Fibroblast of skin of right biceps (primary cell): ENCODE results near the gene ACSS1.
A peak's percentile ranks its signal among the peaks of the same experiment; 100 is the strongest.

Experiments
- DNase-seq: peaks from one replicate; pipeline ENCODE4 v3.0.0-alpha.2; 2013

ACSS1 gene

DNA sequence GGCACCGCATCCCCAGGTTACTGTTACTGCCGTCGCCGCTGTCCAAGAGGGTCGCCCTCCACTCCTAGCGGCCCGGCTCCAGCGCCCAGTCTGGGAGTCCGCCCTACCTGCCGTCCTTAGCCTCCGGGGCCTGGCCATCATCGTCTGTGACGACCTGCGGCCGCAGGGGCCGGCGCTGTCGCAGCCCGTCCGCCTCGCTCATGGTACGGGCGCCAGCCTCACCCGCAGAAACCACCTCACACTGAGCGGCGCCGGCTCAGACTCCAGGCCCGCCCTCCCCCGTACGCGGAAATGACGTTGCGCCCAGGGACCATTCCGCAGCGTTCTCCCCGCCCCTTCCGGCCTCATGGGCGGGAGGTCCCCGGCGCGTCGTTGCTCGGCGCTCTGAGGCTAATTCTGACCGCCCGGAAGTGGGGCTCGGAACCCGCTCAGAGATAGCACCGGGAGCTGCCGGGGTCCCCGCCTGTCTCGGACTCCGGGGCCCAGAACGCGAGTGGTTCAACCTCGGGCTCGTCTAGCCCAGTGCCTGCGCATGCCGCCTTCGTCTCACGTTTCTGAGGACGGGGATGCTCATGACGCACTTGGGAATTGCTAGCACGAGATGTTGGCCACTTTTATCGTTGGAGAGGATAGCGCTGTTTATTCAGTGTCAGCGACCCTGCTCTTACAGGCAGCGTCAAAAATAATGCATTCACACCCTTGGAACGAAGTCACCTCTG lies 65.3 kb downstream of the ACSS1 start, which contains the start of gene APMAP:
TSS of gene APMAP (minus strand) at position 265 of the 719 bp plus-strand sequence. CDS start at position 202, 63 bp downstream.
- peak; percentile 93 for DNase-seq

DNA sequence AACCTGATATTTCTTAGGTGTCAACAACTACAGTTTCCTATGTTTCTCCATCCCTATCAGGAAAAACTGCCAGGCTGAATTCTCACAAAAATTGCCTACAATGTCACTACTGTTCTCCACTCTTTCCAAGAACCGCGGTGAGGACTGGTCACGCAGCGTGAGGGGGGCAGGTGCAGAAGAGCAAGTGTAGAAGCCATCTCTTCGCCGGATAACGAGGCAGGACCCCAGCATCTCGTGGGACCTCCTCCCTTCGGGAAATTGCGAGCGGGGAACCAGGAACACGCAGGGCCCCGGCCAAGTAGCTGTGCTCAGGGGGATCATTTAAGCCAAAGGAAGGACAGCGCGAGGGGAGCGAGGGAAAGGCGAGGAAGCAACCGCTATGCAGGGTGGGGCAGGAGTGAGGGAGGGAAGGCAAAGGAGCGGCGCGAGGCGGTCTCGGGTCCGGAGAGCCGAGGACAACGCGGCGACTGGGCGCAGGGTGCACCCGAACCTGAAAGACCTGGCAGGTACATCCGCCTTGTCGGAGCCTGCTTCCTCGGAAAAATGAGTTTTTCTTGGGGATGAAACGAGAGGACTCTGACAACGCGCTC lies 65.9 kb downstream of the ACSS1 start:
- DNase-seq: peak; percentile 5

DNA sequence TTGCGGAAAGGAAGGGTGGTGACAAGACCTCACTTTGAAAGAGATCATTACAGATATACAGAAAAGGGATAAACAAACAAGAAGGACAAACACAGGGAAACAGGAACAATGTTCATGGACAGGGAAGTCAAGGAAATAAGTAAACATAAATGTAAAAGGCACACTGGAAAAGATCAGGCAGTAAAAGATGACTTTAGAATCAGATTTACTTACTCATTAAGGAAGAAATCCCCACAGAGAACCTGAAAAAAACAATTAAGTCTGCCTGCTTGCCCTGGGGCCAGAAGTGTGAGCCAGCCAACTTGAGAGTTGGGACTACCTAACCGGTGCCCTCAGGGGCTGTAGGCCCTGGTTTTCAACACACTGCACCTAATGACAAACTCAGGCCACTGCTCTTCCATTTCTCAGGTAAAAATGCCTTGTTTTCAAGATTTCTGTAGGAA lies 67.1 kb downstream of the ACSS1 start:
- DNase-seq: no peak

DNA sequence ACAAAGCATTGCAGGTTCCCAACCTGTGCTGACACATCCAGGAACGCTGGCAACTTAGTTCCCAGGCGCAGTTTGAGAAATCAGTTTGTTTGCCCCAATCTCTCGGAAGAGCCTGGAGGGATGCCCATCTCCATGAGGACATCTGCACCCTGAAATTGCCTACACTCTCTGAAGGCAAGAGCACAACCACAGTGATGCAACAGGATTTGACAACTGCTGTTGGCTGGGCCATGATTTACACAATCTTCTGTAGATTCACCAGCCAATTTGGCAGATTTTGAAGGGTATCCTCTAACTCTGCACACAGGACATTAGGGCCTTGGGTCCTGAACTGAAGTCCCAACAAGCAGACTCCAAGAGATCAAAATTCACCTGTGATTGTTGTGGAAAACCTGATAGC lies 68.8 kb downstream of the ACSS1 start:
- no peak for DNase-seq

DNA sequence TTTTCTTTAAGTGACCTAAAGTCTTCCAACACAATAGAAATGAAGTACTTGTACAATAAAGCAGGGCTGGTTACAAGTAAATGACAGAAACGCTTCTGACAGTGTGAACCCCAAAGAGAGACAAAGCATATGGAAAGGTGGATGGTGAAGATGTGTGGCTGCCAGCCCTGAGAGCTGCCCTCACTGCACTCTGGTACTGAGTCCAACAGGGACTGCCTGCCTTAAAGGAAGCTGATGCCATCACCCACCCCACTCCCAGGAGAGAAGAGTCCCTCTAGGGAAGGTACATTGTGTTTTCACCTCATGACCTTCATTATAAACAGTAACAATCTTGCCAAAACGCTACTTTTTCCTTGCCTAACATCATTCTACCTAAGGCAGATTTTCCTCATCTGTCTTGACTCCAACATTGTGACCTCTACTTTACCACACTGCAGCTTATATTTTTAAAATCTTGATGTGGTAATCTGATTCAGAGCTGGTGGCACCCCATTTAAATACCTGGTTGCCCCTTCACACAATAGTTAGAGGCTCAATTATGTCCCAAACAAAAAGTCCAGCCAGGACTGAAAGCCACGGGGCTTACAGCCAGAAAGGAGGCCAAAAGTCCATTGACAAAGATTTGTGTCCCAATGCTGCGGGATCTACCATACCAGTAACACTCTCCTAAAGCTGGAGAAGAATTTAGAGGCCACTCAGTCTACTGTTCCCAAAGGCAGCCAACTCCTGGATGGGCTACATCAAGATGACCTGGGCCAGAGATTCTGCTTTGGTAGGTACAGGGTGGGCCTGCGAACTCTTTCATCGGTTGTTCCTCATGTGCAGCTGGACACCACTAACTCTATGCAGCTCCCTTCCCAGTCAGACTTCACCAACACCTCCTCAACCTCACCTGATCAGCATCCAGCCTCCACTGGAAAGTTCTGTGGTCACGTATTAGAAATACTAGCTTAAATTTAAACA lies 69.8 kb downstream of the ACSS1 start:
- DNase-seq: no peak

DNA sequence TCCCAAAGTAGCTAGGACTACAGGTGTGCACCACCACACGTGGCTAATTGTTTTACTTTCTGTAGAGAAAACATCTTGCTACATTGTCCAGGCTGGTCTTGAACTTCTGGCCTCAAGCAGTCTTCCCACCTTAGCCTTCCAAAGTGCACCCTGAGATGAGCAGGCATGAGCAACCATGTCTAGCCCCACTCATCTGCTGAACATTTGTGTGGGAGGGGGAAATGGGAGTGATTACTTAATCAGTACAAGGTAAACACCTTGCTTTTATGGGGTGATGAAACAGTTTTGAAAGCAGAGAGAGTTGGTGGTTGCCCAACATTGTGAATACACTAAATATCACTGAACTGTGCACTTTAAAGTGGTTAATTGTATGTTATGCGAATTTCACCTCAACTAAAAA lies 70.7 kb downstream of the ACSS1 start:
- DNase-seq: no peak

DNA sequence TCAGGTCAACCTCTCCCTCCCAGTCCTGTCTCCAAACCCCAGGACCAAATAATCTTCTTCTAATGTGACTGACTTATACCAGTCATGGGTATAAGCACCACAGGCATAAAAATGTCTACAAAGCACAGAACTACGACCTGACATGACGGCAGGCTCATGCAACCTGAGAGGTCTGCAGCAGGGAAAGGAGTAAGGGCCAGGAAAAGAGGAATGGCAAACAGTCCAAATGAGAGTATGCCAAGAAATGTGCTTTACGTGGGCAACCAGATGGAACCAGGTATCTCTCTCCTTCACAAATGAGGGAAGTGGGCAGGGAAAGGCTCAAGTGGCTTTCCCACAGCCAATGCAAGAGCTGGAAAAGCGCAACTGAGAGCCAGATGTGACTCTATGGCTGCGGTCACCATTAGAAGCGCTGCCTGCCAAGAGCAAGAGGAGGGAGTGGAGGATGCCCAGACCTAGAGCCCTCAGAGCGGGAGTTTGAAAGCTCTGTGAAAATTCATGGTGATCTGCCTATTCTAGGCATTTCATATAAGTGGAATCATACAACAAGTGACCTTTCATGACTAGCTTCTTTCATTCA lies 71.4 kb downstream of the ACSS1 start:
- DNase-seq: no peak

DNA sequence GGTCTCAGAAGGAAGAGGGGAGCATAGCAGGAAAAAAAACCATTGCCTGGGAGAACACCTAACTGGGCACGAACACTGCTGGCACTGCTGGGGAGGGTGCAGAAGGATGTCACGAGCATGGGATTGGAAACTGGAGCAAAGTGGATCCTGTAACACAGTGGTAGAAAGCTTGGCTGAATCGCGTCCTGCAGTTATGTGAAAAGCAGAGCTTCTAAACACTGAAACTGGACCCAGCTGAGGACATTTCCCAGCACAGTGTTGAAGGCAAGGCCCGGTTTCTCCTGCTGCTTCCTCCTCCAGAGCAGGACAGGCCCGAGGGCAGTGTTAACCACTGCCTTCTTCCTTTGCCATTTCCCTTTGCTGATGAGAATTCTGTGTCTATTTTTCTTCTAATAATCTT lies 72.1 kb downstream of the ACSS1 start:
- no peak for DNase-seq

DNA sequence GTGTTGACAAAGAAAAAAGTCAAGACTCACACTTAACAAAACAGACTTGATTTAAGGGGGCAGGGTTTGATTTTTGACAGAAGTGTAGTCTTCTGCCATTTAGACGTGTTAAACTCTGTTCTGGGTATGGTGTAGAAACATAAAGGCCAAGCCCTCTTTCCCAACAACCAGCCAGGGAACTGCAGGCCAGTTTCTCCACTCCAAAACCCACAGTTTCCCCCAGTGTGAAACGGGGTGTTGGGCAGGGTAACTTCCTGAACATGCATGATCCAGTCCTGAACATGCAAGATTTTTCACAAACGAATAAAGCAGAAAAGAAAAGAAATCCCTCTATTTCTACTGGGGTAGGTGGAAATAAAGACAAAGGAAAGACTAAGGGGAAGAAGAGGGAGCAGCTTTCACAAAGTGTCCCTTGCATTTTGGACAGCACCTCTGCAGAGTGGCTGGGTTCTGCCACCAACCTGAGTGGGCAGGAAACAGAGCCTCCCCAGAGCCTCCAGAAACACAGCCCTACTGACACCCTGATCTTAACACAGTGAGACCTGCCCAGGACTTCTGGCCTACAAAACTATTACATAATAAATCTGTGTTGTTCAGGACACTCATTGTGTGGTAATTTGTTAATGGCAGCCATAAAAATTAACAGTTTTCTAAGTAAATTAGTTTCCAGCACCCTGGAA lies 72.8 kb downstream of the ACSS1 start:
- DNase-seq: no peak

DNA sequence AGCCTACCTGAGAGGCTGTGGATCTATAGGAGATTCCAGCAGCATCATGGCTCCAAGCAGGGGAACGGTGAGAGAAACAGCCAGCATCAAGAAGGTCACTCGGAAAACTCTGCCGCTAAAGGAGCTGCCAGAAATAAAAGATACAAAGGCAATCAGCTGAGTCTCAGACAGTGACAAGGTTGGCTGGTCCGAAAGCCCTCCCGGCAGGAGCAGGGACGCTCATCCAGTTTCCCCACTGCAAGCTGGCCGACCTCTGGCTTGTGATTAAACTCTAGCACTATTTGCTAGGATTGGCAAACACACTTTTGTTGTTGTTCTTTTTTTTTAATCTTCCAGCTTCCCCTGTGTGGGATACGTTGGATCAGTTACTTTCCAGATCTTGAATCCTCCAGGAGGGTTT lies 74.0 kb downstream of the ACSS1 start:
- DNase-seq: no peak

DNA sequence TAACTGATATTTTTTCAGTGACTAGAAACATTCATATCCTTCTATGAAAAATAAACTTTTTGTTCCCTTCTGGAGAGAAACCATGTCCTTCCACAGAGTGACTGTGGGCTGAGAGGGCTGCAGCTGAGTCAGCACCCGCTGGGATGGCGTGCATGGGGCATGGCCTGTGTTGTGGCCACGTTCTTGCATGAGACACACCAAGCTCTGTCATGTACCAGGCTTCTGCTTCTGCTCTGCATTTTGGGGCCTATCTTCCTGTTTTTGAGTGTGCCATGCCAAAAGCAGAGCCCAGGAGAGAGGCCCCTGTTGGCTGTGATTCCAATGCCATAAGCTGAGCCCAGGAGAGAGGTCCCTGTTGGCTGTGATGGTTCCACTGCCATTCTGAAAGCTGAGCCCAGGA lies 76.1 kb downstream of the ACSS1 start:
- no peak for DNase-seq

DNA sequence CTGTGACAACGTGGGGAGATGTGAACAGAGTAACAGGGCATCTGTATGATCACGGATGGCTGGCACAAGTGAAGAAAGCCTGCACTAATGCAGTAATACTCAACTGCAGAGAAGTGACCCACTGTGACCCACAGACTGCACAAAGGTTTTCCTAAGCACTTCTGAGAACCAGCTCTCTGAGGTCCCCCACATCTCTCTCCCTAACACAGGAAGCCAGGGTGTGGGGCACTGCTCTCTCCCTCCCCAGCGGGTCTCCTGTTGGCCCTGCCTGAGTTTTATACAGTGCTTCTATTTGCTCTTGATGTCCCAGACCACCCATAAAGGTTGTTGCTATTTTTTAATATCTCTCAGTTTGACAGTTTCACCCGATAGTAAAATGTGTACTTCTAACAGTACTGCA lies 76.7 kb downstream of the ACSS1 start:
- DNase-seq: no peak

DNA sequence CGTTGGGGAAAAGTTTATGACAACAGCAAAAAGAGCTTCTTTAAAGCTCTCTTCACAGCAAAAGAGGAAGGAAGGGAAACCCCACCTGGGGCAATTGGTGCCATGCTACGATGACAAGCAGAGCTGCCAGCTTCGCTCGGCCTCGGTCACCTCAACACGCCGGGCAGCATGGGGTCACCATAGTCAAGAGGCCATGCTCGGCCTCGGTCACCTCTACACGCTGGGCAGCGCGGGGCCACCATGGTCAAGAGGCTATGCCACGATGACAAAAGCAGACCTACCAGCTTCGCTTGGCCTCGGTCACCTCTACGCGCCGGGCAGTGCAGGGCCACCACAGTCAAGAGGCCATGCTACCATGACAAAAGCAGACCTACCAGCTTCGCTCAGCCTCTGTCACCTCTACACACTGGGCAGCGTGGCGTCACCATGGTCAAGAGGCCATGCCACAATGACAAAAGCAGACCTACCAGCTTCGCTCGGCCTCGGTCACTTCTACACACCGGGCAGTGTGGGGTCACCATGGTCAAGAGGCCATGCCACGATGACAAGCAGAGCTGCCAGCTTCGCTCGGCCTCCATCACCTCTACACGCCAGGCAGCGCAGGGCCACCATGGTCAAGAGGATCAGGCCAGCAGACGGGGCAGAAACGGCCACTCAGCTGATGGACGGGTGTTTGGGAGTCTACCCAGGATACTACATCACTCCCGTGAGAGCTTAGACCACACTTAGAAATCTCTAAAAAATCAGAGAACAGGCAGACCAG lies 77.5 kb downstream of the ACSS1 start:
- no peak for DNase-seq

DNA sequence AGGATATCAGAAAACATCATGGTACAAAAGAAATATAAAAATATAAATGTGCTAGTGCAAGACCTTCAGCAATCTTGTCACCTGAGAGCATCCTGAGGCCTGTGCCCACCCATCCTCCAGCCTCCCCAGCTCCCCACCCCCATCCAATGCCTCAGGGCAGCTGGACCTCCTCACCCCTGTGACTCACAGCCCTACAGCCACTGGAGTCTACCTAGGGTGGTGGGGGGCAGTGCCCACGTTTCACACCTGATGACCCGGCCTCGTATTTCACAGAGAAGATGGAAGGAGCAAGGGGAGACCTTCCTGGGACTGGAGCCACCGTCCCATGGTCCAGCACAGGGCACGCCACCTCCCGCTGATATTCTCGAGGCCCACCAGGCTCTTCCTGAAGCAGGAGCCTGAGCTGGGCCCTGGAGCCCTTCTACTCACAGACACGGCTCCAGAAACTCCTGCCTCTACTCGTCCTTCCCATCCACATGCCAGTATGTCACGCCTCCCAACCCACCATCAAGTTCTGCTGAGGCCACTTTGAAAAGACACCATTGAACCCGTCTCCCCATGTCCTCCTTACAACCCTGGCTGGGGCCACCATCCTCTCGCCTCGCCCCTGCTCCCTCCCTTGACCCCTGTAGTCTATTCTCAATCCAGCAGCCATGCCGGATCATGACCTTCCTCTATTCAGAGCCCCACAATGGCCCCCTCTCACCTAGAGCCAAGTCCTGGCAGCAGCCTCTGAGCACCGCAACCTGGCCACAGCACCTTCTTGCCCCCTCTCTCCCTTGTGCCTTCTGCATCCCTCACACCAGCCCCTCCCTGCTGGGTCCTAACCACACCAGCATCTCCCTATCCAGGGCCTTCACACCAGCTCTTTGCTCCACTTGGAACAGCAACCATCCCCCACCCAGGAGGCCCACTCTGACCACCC lies 78.6 kb downstream of the ACSS1 start:
- no peak for DNase-seq

DNA sequence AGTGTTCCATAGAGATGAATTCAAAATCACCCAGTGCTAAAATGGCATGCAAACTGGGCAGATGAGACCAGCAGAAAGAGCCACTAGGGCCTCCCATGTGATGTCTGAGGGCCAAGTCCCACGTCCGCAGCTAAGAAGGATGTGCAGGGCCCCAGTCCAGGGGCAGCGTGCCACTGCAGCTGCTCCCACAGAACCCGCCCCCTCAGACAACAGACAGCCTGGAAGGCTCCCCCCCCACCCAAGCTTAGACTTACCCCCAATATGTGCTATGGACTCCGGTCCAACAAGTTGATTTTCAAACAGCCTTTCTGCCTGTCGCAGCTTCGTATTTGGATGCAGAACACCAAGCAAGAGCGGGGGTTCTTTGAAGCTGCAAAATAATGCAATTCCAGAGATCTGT lies 79.4 kb downstream of the ACSS1 start:
- DNase-seq: no peak

DNA sequence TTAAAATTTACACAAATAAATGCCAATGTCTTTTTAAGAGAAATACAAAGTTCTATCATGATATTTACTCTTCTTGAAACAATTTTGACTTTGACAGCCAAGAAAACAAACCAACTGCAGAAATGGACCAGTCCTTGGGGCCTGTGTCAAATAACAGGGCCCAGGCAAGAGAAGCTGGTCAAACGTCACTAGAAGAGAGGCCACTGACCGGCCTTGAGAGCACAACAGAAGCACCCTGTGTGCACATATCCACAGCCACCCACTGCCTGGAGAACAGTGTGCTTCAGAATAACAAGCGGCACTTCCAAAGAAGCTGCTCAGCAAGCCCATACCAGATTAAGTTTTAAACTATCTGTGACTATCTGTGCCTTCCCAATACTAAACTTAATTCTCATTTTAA lies 80.1 kb downstream of the ACSS1 start:
- DNase-seq: no peak

DNA sequence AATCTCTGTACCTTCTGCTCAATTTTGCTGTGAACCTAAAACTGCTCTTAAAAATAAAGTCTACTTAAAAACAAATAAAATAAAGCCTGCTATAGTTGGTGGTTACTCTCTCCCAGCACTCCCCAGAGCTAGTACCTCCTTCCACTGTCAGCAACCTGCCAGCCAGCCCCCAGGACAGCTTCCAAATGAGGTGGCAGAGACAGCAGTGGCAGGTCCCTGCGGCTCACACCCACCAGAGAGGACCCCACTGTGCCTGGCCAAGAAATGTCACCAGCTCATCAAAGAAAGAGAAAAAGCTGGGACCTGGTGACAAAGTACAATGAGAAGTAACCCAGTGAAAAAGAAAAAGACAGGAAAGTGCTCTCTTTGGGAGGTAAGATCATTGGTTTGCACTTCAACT lies 80.6 kb downstream of the ACSS1 start:
- no peak for DNase-seq

DNA sequence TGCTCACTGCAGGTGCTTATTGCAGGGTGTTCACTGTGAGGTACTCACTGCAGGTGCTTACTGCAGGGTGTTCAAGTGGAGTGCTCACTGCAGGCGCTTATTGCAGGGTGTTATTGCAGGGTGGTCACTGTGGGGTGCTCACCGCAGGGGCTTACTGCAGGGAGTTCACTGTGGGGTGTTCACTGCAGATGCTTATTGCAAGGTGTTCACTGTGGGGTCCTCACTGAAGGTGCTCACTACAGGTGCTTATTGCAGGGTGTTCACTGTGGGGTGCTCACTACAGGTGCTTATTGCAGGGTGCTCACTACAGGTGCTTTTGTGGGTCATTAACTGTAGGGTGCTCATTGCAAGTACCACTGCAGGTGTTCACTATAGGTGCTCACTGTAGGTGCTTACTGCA lies 85.6 kb downstream of the ACSS1 start:
- DNase-seq: no peak

DNA sequence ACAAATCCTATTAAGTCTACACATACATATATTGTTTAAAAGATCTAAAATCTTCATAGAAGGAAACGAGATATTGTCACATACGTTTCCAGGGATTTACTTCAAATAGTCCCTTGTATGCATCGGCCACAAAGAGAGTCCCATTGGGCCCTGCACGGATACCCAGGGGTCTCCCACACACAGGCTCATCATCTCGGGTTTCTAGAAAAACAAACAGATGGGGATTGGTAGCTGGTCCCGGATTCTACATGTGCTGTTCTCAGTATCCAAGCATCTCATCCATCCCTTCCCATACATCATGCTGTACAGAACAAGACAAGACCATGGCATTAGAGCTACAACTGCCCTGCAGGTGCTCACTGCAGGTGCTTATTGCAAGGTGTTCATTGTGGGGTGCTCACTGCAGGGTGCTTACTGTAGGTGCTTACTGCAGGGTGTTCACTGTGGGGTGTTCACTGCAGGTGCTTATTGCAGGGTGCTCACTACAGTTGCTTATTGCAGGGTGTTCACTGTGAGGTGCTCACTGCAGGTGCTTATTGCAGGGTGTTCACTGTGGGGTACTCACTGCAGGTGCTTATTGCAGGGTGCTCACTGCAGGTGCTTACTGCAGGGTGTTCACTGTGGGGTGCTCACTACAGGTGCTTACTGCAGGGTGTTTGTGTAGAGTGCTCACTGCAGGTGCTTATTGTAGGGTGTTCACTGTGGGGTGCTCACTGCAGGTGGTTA lies 86.4 kb downstream of the ACSS1 start:
- DNase-seq: no peak

DNA sequence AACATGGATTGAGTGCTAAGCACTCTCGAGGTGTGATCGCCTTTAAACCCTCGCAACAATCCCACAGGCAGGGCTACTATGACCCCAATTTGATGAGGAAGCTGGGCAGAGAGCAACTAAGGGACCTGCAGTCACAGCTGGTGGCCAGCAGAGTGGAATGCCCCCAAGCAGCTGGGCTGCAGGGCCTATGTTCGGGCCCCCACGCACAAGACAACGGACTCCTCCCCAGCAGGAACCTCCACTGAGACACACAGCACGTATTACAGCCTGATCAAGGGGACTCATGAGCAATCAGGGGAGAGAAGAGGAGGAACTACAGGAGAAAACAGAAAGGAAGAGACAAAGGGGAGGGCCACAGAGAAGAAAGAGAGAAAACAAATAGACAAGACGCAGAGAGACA lies 87.2 kb downstream of the ACSS1 start:
- DNase-seq: no peak
